Fibroblast of peridontal ligament (primary cell): ENCODE data around the gene FOXP4.
A peak's percentile ranks its signal among the peaks of the same experiment; 100 is the strongest.

Source experiments
- DNase-seq: peaks from one replicate; pipeline ENCODE4 v3.0.0-alpha.2; 2010; ENCODE audit errors: extremely low read depth

The FOXP4 gene

DNA sequence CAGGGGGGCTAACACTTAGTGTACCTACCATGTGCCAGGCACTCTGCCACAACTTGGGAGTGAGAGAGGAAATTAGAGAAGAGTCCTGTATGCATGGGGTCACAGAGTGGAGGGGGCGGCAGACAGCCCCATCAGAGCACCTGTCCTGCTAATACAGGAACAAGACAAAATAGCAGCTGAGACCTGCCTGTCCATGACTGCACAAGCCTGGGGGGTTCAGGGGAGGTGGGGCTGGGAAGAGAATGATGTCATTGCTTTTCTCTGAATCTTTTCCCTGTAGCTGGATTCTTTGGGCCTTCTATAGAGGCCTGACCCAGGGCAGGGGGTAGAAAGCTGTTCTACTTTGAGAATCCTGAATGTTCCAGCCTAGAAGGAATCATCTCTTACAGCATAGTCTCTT lies 37.4 kb downstream of the FOXP4 start:
- DNase-seq, result no peak

DNA sequence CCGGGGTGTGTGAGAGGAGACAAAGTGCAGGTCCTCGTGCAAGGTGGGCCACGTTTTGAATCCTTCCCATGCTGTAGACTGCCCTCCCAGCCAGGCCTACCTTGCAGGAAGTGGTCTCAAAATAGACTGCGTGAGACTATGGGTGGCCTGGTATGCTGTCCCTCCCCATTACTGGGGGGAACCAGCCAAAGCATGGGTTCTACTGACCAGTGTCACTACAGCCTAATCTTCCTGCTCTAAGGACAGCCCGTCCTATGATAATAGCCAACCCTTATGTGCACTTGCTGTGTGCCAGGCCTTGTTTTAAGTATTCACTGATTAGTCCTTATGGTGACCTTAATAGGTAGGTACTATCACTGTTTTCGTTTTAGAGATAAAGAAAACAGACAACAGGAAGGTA lies 38.0 kb downstream of the FOXP4 start:
- DNase-seq, result no peak

DNA sequence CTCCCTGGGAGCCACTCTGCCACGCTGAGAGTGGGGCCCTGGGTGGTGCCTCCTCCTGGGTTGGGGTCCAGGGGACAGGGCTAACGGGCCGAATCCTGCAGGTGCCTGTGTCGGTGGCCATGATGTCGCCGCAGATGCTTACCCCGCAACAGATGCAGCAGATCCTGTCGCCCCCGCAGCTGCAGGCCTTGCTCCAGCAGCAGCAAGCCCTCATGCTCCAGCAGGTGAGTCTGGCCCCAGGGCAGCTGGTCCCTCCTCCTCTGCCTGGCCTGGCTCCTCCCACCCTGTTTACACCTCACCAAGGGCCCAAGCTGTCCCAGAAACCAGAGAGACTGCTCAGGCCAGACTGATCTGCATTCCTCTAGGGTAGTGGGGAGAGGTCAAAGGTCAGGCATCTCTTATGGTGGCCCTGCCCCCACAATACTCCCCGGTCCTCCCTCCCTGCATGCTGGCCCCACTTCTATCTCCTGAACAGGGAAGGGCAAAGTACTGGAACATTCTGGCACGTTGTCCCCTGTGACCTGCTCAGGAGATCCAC lies 38.6 kb downstream of the FOXP4 start:
- DNase-seq, result no peak

DNA sequence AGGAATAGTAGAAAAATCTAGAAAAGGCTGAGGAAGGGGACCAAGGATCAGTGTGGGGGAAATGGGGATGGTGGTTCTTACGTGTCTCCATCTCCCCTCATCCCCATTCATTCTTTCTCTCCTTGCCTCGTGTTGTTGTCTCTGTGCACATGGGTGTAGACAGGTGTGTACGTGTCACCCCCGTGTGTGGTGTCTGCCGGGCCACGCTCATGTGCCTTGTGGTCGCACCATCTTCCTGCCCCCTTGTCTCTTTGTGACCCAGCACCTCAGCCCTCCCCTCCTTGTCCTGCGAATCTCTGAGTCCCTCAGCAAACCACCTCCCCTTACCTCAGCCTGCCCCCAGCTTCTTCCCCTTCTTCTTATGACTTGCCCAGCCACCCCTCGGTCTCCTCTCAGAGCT lies 39.4 kb downstream of the FOXP4 start:
- no peak for DNase-seq

DNA sequence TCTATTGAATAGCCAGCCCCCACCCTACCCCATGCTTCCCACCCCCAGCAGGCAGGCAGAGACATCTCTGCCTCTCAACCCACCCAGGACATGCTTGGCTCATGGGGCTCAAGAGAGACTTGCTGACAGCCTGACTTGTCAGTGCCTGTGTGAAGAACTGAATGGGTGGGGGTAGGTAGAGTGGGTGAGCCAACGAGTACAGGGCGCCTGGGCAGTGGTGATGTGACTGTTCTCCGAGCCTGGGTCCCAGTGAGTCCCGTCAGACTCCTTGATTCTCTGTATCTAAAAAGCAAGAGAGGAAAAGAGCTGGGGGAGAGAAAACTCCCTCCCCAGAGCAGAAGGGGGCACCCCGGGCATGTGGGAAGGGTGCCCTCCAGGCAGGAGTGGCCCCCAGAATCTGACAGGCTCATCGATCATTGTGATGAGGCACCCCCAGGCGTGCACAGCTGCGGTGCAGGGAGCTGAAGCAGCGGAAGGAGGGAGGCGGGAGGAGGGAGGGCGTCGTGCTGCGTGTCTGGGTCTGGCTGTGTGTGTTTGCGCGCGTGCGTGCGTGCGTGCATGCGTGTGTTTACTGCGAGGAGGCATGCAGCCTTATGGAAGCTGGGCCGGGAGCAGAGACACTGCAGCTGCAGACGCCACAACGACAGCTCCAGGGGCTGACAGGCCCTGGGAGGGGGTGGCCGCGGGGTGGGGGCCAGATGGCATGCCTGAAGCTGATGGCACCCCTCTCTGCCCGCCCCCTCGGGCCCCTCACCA lies 40.2 kb downstream of the FOXP4 start:
- no peak for DNase-seq

DNA sequence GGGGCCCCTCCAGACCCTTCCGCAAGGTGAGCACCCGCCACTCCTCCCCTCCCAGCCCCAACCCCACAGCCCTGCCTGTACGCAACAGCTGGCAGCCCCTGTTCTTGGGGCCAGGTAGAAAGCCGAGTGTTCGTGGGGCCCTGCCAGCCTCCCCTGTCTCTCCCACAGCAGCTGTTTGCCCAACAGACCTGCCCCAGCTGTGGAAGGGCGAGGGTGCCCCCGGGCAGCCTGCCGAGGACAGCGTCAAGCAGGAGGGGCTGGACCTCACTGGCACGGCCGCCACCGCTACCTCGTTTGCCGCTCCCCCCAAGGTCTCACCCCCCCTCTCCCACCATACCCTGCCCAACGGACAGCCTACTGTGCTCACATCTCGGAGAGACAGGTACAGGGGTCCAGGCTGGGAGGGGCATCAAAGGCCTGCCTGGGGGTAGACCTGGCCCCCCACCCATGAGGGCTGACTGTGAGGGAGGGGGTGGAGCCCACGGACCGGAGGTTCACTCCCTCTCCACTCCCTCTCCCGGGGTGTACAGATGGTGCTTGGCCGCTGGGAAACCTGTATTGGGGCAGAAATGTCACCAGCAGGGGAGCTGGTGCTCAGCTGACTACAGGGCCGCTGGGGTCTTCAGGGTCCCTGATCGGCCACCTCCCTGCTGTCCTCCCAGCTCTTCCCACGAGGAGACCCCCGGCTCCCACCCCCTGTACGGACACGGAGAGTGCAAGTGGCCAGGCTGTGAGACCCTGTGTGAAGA lies 41.1 kb downstream of the FOXP4 start:
- no peak for DNase-seq

DNA sequence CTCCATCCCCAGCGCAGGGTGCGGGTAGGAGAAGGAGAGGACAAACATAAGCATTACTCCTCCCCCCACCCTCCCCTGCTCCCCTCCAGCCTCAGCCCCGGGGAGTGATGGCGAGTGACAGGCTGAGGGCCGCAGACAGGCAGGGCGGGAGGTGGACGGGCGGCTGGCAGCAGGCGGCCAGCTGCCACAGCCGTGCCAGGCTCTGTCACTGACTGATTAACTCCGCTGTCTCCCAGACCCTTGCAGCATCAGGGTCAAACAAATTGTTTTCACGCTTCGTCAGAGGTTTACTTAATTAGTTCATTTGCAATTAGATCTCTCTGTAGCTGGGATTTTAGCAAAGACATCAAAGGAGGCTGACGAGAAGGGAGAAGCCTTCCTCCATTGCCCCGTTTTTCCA lies 41.9 kb downstream of the FOXP4 start:
- no peak for DNase-seq

DNA sequence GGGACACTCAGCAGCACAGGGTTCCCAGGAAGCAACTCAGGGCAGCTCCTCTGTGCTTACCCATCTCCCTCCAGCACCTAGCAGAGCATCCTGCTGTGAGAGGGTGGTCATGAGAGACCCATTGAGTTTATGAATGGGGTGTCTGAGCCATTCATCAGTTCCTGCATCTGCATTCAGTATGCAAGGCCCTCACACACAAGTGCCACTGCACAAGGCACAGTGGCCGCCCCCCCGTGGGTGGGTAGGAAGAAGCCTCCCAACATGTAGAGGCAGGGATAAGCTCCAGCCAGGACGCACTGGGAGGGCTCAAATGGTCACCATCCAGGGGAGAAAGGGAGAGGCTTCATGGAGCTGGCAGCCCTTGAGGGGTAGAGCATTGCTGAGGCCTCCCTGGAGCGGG lies 43.0 kb downstream of the FOXP4 start:
- DNase-seq, result no peak

DNA sequence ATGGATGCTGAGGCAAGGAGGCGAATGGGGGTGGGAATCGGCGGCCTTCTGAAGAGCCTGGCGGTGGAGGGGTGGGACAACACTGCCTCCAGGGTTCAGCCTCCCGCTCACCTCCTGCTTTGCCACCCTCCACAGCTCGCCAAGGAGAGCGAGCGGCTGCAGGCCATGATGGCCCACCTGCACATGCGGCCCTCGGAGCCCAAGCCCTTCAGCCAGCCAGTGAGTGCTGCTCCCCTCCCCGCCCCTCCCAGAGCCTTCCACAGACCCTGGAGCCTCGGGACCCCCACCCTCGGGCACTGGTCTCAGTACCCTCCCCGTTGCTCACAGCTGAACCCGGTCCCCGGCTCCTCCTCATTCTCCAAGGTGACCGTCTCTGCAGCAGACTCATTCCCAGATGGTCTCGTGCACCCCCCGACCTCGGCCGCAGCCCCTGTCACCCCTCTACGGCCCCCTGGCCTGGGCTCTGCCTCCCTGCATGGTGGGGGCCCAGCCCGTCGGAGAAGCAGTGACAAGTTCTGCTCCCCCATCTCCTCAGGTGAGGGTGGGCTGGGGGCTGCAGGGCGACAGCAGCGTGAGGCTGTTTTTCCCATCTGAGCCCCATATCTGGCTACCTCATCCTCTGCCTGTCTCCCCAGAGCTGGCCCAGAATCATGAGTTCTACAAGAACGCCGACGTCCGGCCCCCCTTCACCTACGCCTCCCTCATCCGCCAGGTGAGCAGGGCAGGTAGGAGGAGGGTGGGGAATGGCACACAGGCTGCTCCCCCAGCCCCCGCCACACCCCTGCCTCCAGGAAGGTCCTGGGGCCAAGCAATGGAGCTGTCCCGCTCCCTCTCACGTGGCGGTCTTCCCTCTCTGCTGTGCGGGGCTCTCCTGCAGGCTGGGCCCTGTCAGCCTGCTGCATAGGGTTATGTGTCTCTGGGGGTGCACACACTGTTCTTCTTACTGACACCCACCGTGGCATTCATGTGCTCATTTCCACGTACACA lies 43.7 kb downstream of the FOXP4 start:
- DNase-seq, result no peak

DNA sequence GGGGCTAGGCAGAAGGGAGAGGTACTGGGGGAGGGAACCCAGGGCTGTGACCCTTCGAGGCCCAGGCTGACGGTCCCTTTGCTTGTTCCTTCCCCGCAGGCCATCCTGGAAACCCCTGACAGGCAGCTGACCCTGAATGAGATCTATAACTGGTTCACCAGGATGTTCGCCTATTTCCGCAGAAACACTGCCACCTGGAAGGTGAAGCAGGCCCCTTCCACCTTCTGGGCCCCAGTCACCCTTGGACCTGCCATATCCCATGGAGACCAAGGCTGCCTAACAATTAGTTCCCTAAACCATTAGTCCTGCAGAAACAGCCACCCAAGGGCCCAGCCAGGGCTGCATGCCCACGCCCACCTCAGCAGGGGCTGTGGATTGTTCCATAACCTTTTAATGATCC lies 44.9 kb downstream of the FOXP4 start:
- DNase-seq, result no peak

DNA sequence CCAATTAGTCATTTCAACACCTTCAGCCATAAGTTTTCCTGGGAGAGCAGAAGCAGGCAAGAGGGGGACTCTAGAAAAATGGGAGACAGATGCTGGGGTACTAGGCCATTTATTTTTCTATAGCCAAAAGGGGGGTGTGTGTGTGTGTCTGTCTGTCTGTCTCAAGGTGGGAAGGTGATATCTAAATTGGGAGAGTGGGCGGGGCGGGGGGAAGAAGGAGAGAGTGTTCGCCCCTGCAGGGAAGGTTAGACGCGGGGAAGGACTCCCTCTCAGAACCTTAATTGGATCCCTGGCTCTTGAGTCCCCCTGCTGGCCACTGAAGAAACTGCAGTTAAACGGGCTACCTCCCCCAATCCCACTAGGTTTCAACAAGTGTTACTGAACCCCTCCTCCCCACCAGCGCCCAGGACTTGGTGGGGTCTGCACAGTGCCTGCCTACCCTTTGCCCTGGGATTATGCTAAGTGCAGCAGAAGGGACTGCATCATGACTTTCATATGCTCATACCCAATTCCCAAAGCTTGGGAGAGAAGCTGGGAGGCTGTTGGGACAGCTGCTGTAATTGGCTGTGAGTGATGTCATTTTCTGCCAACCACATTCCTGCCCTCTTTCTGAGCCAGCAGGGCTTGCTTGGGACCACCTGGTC lies 45.8 kb downstream of the FOXP4 start:
- peak; percentile 60 for DNase-seq

DNA sequence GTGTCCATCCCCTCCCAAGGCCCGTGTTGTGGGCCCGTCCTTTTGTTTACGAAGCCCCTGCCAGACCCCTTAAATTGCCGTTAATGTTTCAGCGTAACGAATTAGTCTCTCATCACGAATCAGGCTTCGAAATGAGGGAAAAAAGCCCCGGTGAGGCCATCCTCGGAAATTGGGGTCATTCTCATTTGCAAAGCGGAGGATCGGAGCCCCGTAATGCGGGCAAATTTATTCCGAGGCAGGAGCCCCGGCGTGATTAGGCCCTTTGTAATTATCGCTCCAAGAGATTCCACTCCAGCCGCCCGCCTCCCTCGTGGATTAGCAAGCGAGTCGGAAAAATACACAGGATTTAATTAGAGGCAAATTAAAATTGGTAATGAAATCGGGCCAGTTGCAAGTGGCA lies 47.2 kb downstream of the FOXP4 start:
- DNase-seq, result no peak

DNA sequence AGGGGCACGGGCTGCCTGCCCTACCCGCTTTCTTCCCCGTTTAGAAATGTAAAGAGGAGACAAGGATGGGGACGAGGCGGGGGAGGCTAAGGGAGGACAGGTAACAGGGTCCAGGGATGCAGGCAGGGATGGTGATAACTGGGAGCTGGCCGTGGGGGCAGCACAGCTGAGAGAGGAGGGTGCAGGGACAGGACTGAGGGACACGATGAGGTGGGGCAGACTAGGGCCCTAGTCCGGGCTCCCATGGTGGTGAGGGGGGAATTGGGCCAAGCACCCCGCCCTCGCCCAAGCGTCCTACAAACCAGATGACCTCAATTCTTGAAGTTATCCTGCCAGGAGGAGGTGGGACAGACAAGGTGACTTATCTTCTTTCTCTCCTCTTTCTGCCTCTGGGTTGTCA lies 47.7 kb downstream of the FOXP4 start:
- no peak for DNase-seq

DNA sequence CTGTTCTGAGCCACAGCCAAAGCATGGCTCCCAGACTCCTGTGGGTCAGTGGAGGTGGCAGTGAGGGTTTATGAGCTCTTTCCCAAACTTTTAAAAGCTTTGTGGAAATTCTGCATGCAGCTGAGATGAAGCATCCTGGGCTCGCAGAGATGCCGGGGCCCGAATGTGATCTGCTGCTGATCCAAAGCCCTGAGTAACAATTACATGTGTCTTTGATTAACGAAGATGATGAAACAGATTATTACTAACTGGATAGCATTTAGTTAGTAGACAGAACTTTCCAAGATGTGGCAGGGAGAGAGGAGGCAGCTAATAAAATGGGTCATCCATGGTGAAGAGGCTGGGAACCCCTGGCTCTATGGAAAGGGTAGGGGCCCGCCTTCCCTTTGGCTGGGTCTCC lies 48.1 kb downstream of the FOXP4 start:
- peak; percentile 57 for DNase-seq

DNA sequence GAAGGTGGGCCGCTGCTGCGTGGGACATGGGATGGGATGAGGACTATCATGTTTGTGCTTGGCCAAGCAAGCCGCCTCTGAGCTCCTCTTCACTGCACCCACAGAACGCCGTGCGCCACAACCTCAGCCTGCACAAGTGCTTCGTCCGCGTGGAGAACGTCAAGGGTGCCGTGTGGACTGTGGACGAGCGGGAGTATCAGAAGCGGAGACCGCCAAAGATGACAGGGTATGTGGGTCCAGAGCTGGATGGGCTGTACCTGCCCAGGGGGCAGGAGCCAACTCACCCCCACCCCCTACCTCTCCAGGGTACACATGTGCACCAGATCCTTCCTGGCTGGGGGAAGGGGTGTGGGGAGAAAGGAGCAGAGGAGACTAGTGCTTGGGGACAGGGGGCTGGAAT lies 48.6 kb downstream of the FOXP4 start:
- DNase-seq, result no peak

DNA sequence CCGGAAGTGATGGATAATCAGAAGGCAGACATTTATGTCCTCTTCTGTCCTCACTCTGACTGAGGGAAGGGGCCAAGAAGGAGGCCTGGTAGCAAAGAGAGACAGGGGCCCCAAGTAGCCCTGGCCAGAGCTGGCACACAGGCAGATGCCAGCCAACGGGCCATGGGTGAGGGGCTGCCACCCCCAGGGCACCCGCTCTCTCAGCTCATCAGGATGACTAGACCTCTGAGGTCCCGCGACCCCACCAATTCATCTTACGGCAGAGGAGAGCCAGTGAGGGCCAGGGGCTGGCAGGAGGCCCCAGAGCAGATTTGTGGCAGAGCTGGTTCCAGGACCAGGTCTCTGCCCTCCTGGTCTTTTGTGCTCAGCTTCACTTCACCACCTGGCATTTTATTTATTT lies 49.0 kb downstream of the FOXP4 start:
- no peak for DNase-seq

DNA sequence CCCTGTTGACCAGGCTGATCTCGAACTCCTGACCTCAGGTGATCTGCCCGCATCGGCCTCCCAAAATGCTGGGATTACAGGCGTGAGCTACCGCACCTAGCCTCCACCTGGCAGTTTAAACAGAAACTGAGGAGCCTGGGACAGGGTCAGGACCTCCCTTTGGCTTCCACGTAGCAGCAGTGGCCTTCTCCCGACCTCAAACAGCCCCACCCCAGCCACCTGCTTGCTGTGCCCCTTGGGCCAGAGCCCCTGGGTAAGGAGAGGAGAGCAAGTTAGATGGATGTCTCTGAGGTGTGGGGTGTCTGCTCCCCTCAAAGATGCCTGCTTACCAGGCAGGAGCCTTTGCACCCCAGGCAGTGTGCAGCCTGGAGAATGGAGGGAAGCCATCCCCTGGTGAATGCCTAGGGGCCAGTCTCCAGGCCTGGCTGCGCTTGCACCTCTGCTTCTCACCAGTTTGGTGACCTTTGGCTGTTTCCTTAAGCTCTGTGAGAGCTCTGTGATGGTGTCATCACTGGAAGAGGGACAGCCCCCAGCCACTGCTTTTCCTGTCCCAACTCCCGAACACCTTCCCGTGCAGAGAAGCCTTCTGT lies 50.0 kb downstream of the FOXP4 start:
- no peak for DNase-seq

DNA sequence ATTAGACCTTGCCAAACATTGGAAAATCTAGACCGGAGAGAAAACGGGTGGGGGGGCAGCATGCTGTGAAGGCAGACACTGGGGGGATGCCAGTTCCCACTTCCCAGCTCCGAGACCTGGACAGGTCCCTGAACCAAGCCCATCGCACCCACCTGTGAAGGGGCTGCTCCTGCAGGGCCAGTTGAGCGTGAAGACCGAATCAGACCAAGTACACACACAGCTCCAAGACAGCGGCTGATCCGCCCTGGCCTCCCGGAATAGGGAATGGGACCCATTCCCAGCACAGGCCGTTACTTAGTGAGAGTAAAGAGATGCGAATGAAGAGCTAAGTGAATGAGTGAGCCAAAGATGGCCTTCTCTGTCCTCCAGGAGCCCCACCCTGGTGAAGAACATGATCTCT lies 50.6 kb downstream of the FOXP4 start:
- no peak for DNase-seq

DNA sequence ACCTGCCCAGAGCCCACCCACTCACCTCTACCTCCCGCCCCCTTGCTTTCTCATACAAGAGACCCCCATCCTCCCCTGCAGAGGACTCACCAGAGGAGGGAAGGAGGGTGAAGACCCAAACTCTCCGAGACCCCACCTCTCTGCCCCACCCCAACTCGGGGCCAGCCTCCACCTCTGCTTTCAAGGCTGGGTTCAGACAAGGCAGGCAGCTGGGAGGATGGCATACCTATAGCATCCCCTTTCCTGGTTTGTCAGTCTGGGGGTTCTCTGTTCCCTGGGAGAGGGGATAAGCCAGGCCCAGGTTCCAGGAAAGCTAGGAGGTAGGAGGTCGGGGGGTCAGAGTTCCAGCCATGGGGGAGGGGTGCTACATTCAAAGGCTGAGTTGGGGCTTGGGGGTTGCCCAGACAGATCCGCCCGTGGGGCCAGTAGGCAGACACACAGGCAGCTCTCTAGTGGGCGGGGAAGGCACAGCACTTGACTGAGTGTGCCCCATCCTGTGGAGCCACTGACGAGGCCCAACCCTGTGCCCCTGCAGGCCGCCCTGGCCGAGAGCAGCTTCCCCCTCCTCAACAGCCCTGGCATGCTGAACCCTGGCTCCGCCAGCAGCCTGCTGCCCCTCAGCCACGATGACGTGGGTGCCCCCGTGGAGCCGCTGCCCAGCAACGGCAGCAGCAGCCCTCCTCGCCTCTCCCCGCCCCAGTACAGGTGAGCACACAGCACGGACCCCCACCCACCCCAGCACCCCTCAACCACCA lies 51.2 kb downstream of the FOXP4 start:
- DNase-seq, result no peak

DNA sequence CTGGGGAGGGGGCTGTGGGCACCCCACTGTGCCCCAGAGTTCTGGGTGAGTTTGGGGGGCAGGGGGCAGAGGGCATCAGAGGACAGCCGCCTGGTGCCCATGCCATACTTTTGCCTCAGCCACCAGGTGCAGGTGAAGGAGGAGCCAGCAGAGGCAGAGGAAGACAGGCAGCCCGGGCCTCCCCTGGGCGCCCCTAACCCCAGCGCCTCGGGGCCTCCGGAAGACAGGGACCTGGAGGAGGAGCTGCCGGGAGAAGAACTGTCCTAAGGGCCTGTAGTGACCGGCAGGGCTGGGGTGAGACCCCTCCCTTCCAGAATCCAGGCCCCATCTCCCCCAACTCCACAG lies 52.5 kb downstream of the FOXP4 start:
- no peak for DNase-seq
